HK-2 (cell line): Measurements from ENCODE around the gene CDH16.
"Not testable (repeated sequence)": the region's sequence is repeated elsewhere in the genome, so short reads cannot be mapped to it uniquely, and the experiment has no call there.

Experiments
- DNase-seq: peaks from one replicate; pipeline ENCODE4 v3.0.0-alpha.2; 2018; ENCODE audit not compliant: unreplicated experiment

The CDH16 gene

GRCh38 chr16:66947302-66948065, 28.8 kb upstream of the CDH16 start:
- DNase-seq = peak; percentile 80

GRCh38 chr16:66946974-66947301, 28.3 kb upstream of the CDH16 start:
- DNase-seq = no peak

- DNase-seq = no peak
Observed at GRCh38 chr16:66946541-66946940, 27.9 kb upstream of the CDH16 start.

- DNase-seq = no peak
Observed at GRCh38 chr16:66945939-66946338, 27.3 kb upstream of the CDH16 start.

- not testable (repeated sequence) for DNase-seq
Observed at GRCh38 chr16:66944971-66945370, 26.3 kb upstream of the CDH16 start.

GRCh38 chr16:66944054-66944441, 25.4 kb upstream of the CDH16 start:
- no peak for DNase-seq

GRCh38 chr16:66943426-66944053, 24.9 kb upstream of the CDH16 start:
- no peak for DNase-seq

- no peak for DNase-seq
Observed at GRCh38 chr16:66942981-66943380, 24.3 kb upstream of the CDH16 start.

GRCh38 chr16:66940236-66940635, 21.6 kb upstream of the CDH16 start:
- no peak for DNase-seq

- no peak for DNase-seq
Observed at GRCh38 chr16:66939366-66939765, 20.7 kb upstream of the CDH16 start.

GRCh38 chr16:66937725-66938337, 19.1 kb upstream of the CDH16 start:
- no peak for DNase-seq

GRCh38 chr16:66936889-66937554, 18.3 kb upstream of the CDH16 start:
- no peak for DNase-seq

GRCh38 chr16:66936462-66936861, 17.8 kb upstream of the CDH16 start:
- DNase-seq = no peak

- peak; percentile 72 for DNase-seq
Observed at GRCh38 chr16:66935314-66936011, 16.8 kb upstream of the CDH16 start, which contains the start of gene CES2. TSS of gene CES2 (plus strand) at chr16:66935516. CDS start at chr16:66935636, 120 bp downstream.

- DNase-seq = not testable (repeated sequence)
Observed at GRCh38 chr16:66934839-66935313, 16.2 kb upstream of the CDH16 start.

- peak; percentile 85 for DNase-seq
Observed at GRCh38 chr16:66934138-66934838, 15.6 kb upstream of the CDH16 start, which contains the start of gene CIAO2B. TSS of gene CIAO2B (minus strand) at chr16:66934402. CDS start at chr16:66934364, 38 bp downstream.

GRCh38 chr16:66933776-66934137, 15.1 kb upstream of the CDH16 start:
- DNase-seq = no peak

GRCh38 chr16:66932076-66932475, 13.4 kb upstream of the CDH16 start:
- no peak for DNase-seq

GRCh38 chr16:66931665-66932064, 13.0 kb upstream of the CDH16 start:
- DNase-seq = no peak

- DNase-seq = peak; percentile 81
Observed at GRCh38 chr16:66930189-66930588, 11.5 kb upstream of the CDH16 start.
